ENCODE measurements around the gene SOX15.

The SOX15 gene

GRCh38 chr17:7561589-7562207, 28.2 kb downstream of the SOX15 start, which contains the start of gene SENP3:
SENP3 (plus strand) TSS chr17:7561919; CDS start chr17:7563077, 1,158 bp downstream.
- peak; percentile 81 to 90 (median 86) for DNase-seq
- H3K4me3 Mint-ChIP-seq: peak within 1 kb of the TSS; percentile 95
- no peaks in the 10 kb centered on the region for H3K27me3 Mint-ChIP-seq
- peaks cover 23 to 25% of the 10 kb centered on the region in 2 donors for H3K4me1 Mint-ChIP-seq (ENCODE audit: low read depth in 2 of 2)
- ATAC-seq (replicated peaks): peak; percentile 86
- peaks cover 46% of the 10 kb centered on the region for H3K36me3 Mint-ChIP-seq (ENCODE audit: insufficient read depth)
- peak within 1 kb of the TSS; percentile 97 to 98 for H3K27ac Mint-ChIP-seq
- no peaks in the 10 kb centered on the region for H3K9me3 Mint-ChIP-seq

GRCh38 chr17:7561028-7561575, 28.8 kb downstream of the SOX15 start:
- ATAC-seq (replicated peaks) (peak; percentile 70), DNase-seq (peak; percentile 76 to 83 (median 78))
- H3K27ac Mint-ChIP-seq: peak overlapping the region; percentile 97 to 98
- H3K36me3 Mint-ChIP-seq (ENCODE audit: insufficient read depth): peaks cover 44% of the 10 kb centered on the region
- H3K4me1 Mint-ChIP-seq (ENCODE audit: low read depth in 2 of 2): peaks cover 25 to 26% of the 10 kb centered on the region in 2 donors
- no peaks in the 10 kb centered on the region for H3K9me3 Mint-ChIP-seq
- H3K27me3 Mint-ChIP-seq: no peaks in the 10 kb centered on the region
- peak overlapping the region; percentile 95 for H3K4me3 Mint-ChIP-seq

GRCh38 chr17:7560172-7561027, 29.5 kb downstream of the SOX15 start:
- peaks cover 37% of the 10 kb centered on the region for H3K36me3 Mint-ChIP-seq (ENCODE audit: insufficient read depth)
- H3K27me3 Mint-ChIP-seq: no peaks in the 10 kb centered on the region
- peak overlapping the region; percentile 97 to 98 for H3K27ac Mint-ChIP-seq
- H3K9me3 Mint-ChIP-seq: no peaks in the 10 kb centered on the region
- H3K4me3 Mint-ChIP-seq: peak overlapping the region; percentile 95
- ATAC-seq (replicated peaks) (no peak), DNase-seq (peak in 1 of 3 experiments; percentile 48)
- H3K4me1 Mint-ChIP-seq (ENCODE audit: low read depth in 2 of 2): peaks cover 28 to 29% of the 10 kb centered on the region in 2 donors

- H3K4me1 Mint-ChIP-seq (ENCODE audit: low read depth in 2 of 2): peaks cover 29 to 35% of the 10 kb centered on the region in 2 donors
- H3K36me3 Mint-ChIP-seq (ENCODE audit: insufficient read depth): peaks cover 31% of the 10 kb centered on the region
- peak overlapping the region in 1 of 2 donors; percentile 95 for H3K4me3 Mint-ChIP-seq
- ATAC-seq (replicated peaks): no peak
- H3K27me3 Mint-ChIP-seq: no peaks in the 10 kb centered on the region
- DNase-seq: no peak
- peak overlapping the region in 1 of 2 donors; percentile 97 for H3K27ac Mint-ChIP-seq
- no peaks in the 10 kb centered on the region for H3K9me3 Mint-ChIP-seq
Measured at GRCh38 chr17:7559320-7560171, 30.3 kb downstream of the SOX15 start.

- ATAC-seq (replicated peaks): no peak
- H3K9me3 Mint-ChIP-seq: no peaks in the 10 kb centered on the region
- H3K36me3 Mint-ChIP-seq (ENCODE audit: insufficient read depth): peaks cover 29% of the 10 kb centered on the region
- no peaks in the 10 kb centered on the region for H3K27me3 Mint-ChIP-seq
- DNase-seq: no peak
- peak within 1 kb of the TSS; percentile 60 to 65 for H3K27ac Mint-ChIP-seq
- H3K4me1 Mint-ChIP-seq (ENCODE audit: low read depth in 2 of 2): peaks cover 32 to 38% of the 10 kb centered on the region in 2 donors
- peak within 1 kb of the TSS in 1 of 2 donors; percentile 29 for H3K4me3 Mint-ChIP-seq
Measured at GRCh38 chr17:7558544-7559319, 31.2 kb downstream of the SOX15 start, which contains the start of gene TNFSF13. TNFSF13 (plus strand) TSS chr17:7558750; CDS start chr17:7559040, 290 bp downstream.

GRCh38 chr17:7557775-7558543, 31.9 kb downstream of the SOX15 start:
- H3K36me3 Mint-ChIP-seq (ENCODE audit: insufficient read depth): peaks cover 33% of the 10 kb centered on the region
- no peak overlapping the region for H3K27ac Mint-ChIP-seq
- peak overlapping the region in 1 of 2 donors; percentile 29 for H3K4me3 Mint-ChIP-seq
- no peaks in the 10 kb centered on the region for H3K9me3 Mint-ChIP-seq
- DNase-seq (no peak), ATAC-seq (replicated peaks) (no peak)
- H3K4me1 Mint-ChIP-seq (ENCODE audit: low read depth in 2 of 2): peaks cover 37 to 43% of the 10 kb centered on the region in 2 donors
- no peaks in the 10 kb centered on the region for H3K27me3 Mint-ChIP-seq

- no peaks in the 10 kb centered on the region for H3K9me3 Mint-ChIP-seq
- H3K27me3 Mint-ChIP-seq: no peaks in the 10 kb centered on the region
- peak overlapping the region in 1 of 2 donors; percentile 82 for H3K27ac Mint-ChIP-seq
- H3K4me1 Mint-ChIP-seq (ENCODE audit: low read depth in 2 of 2): peaks cover 37 to 41% of the 10 kb centered on the region in 2 donors
- ATAC-seq (replicated peaks) (no peak), DNase-seq (no peak)
- peaks cover 27% of the 10 kb centered on the region for H3K36me3 Mint-ChIP-seq (ENCODE audit: insufficient read depth)
- H3K4me3 Mint-ChIP-seq: no peak overlapping the region
Measured at GRCh38 chr17:7557147-7557764, 32.6 kb downstream of the SOX15 start.

- peaks cover 20% of the 10 kb centered on the region for H3K36me3 Mint-ChIP-seq (ENCODE audit: insufficient read depth)
- ATAC-seq (replicated peaks): no peak
- peak overlapping the region in 1 of 2 donors; percentile 82 for H3K27ac Mint-ChIP-seq
- no peaks in the 10 kb centered on the region for H3K9me3 Mint-ChIP-seq
- DNase-seq: no peak
- H3K4me1 Mint-ChIP-seq (ENCODE audit: low read depth in 2 of 2): peaks cover 42 to 43% of the 10 kb centered on the region in 2 donors
- H3K27me3 Mint-ChIP-seq: no peaks in the 10 kb centered on the region
- no peak overlapping the region for H3K4me3 Mint-ChIP-seq
Measured at GRCh38 chr17:7556627-7557026, 33.3 kb downstream of the SOX15 start.

GRCh38 chr17:7555320-7555948, 34.5 kb downstream of the SOX15 start:
- H3K27ac Mint-ChIP-seq: peak overlapping the region in 1 of 2 donors; percentile 87
- peaks cover 11% of the 10 kb centered on the region for H3K36me3 Mint-ChIP-seq (ENCODE audit: insufficient read depth)
- H3K27me3 Mint-ChIP-seq: no peaks in the 10 kb centered on the region
- DNase-seq (no peak), ATAC-seq (replicated peaks) (no peak)
- no peak overlapping the region for H3K4me3 Mint-ChIP-seq
- H3K4me1 Mint-ChIP-seq (ENCODE audit: low read depth in 2 of 2): peaks cover 36 to 37% of the 10 kb centered on the region in 2 donors
- H3K9me3 Mint-ChIP-seq: no peaks in the 10 kb centered on the region

GRCh38 chr17:7553356-7553755, 36.5 kb downstream of the SOX15 start:
- Mint-ChIP-seq H3K9me3 (no peaks in the 10 kb centered on the region), H3K4me3 (peak overlapping the region in 1 of 2 donors; percentile 35), H3K27me3 (no peaks in the 10 kb centered on the region), H3K4me1 (ENCODE audit: low read depth in 2 of 2) (peaks cover 40 to 44% of the 10 kb centered on the region in 2 donors), H3K27ac (peak overlapping the region; percentile 67 to 94), H3K36me3 (ENCODE audit: insufficient read depth) (peaks cover 11% of the 10 kb centered on the region)
- no peak for ATAC-seq (replicated peaks)
- no peak for DNase-seq

- Mint-ChIP-seq H3K27me3 (no peaks in the 10 kb centered on the region), H3K27ac (peak overlapping the region; percentile 67 to 94), H3K9me3 (no peaks in the 10 kb centered on the region), H3K36me3 (ENCODE audit: insufficient read depth) (peaks cover 15% of the 10 kb centered on the region), H3K4me1 (ENCODE audit: low read depth in 2 of 2) (peaks cover 46% of the 10 kb centered on the region in 2 donors), H3K4me3 (peak overlapping the region; percentile 13 to 25)
- ATAC-seq (replicated peaks) (peak; percentile 67), DNase-seq (no peak)
Measured at GRCh38 chr17:7552621-7553051, 37.3 kb downstream of the SOX15 start.
